Astrocyte (in vitro differentiated cells and primary cell): ENCODE data around the gene MACC1.

Experiments
- EZH2 ChIP-seq: IDR thresholded peaks from 2 replicates; pipeline ENCODE4 v1.6.1; 2012; ENCODE audit warnings: mild to moderate bottlenecking, low read length, inconsistent platforms; ENCODE audit not compliant: insufficient read depth
- TF ChIP-seq, protein P1 (sequence below): IDR thresholded peaks from 2 replicates; pipeline ENCODE4 v1.5.1; 2011; ENCODE audit warnings: low read depth, mild to moderate bottlenecking, inconsistent platforms, low read length, moderate library complexity; ENCODE audit not compliant: insufficient read depth

DNA sequence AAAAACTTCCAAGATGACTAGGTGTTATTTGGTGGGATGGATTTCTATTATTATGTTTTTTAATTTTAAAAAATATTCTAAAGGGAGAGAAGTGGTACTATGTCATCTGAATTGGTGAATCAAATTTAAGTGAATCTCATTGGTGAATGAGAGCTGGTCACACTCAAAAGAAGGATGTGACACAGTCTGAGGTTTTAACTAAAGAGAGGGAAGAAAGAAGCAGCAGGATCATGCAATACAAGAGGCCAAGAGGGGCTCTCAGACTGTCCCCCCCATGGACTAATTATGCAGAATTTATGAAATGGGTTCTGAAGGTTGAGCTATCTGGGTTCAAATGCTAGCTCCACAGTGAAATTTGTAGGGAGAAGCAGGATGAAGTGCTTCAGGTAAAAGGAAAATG is 16.2 kb downstream of the MACC1 start:
- TF ChIP-seq, protein P1, sequence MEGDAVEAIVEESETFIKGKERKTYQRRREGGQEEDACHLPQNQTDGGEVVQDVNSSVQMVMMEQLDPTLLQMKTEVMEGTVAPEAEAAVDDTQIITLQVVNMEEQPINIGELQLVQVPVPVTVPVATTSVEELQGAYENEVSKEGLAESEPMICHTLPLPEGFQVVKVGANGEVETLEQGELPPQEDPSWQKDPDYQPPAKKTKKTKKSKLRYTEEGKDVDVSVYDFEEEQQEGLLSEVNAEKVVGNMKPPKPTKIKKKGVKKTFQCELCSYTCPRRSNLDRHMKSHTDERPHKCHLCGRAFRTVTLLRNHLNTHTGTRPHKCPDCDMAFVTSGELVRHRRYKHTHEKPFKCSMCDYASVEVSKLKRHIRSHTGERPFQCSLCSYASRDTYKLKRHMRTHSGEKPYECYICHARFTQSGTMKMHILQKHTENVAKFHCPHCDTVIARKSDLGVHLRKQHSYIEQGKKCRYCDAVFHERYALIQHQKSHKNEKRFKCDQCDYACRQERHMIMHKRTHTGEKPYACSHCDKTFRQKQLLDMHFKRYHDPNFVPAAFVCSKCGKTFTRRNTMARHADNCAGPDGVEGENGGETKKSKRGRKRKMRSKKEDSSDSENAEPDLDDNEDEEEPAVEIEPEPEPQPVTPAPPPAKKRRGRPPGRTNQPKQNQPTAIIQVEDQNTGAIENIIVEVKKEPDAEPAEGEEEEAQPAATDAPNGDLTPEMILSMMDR: no peak
- no peak for TF ChIP-seq EZH2
